Lower lobe of right lung (tissue), 2 donors: Measurements from ENCODE around the gene DEAF1. TPM values are rescaled to one million over a fixed set of nuclear protein-coding genes. Genes with fewer than 3 reads are reported as not detected.

ENCODE experiments used
- ATAC-seq, 2 donors: fragments of 200-7000 bp; cut with Tn5 transposase; one replicate each; pipeline ENCODE4 v1.9.1; 2020 to 2022; ENCODE audit warnings: mild to moderate bottlenecking in 2 of 2, moderate library complexity in 2 of 2
- DNase-seq: peaks from one replicate; pipeline ENCODE4 v3.0.0-alpha.2; 2020
- H3K27ac ChIP-seq: fragments of 200-600 bp; one replicate; pipeline ENCODE4 v1.8.0; 2022
- H3K27me3 ChIP-seq: fragments of 200-600 bp; one replicate; pipeline ENCODE4 v1.8.0; 2022; ENCODE audit warnings: low read depth
- H3K36me3 ChIP-seq: fragments of 200-600 bp; one replicate; pipeline ENCODE4 v1.8.0; 2022; ENCODE audit warnings: mild to moderate bottlenecking
- H3K4me1 ChIP-seq: fragments of 200-600 bp; one replicate; pipeline ENCODE4 v1.8.0; 2022
- H3K4me3 ChIP-seq: fragments of 200-600 bp; one replicate; pipeline ENCODE4 v1.8.0; 2022; ENCODE audit warnings: mild to moderate bottlenecking
- H3K9me3 ChIP-seq: fragments of 200-600 bp; one replicate; pipeline ENCODE4 v1.8.0; 2022
- intact Hi-C: fragments of 100-400 bp; cut with DNase I; formaldehyde crosslinking; loops from one replicate; pipeline ENCODE4 v1.11.0; 2022
- total RNA-seq: library from RNA; stranded (reverse); fragmentation: NEBNext Ultra II Directional; extraction: Animal tissue kit (Norgen Biotek cat#: 25700); gene quantifications from one replicate; pipeline ENCODE4 v1.2.1, GENCODE V29; 2021
- TF ChIP-seq, protein P1 (sequence below): fragments of 200-600 bp; IDR thresholded peaks from one replicate; pipeline ENCODE4 v1.8.0; 2022; ENCODE audit warnings: antibody characterized with exemption, mild to moderate bottlenecking
- donor health status: DM: no; HTN: yes; CAD: no; lungs with severe emphysema.

The DEAF1 gene
- total RNA-seq, 1 donor from 2014 or later = 32.0 TPM

DNA sequence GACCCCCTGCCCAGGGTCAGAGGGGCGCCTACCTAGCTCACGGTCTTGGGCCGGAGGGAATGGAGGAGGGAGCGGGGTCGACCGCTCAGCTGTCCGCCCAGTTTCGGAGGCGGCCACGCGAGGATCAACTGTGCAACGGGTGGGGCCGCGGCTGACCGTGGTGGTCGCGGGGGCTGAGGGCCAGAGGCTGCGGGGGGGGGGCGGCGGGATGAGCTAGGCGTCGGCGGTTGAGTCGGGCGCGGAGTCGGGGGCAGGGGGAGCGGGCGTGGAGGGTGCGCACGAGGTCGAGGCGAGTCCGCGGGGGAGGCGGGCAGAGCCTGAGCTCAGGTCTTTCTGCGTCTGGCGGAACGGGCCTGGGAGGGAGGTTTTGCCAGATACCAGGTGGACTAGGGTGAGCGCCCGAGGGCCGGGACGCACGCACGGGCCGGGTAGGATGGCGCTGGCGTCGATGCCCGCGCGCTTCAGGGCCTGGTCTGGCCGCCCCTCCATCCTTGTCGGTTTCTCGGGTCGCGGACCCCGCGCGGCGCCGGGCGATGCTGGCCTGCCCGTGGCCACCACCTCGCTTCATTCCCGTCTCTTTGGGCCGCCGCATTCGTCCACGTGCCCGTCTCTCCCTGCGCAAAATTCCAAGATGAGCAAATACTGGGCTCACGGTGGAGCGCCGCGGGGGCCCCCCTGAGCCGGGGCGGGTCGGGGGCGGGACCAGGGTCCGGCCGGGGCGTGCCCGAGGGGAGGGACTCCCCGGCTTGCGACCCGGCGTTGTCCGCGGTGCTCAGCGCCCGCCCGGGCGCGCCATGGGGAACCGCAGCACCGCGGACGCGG lies 58.3 kb downstream of the DEAF1 start, which contains the start of gene DRD4:
DRD4 (plus strand) TSS at position 759 of the 822 bp plus-strand sequence; CDS start at position 795, 36 bp downstream.
- H3K27ac ChIP-seq = no peak within 1 kb of the TSS
- peak within 1 kb of the TSS; percentile 22 for H3K4me3 ChIP-seq
- peaks cover 32% of the 10 kb centered on the region for H3K27me3 ChIP-seq
- ATAC-seq = peak; percentile 66 to 68
- H3K9me3 ChIP-seq = no peaks in the 10 kb centered on the region
- intact Hi-C loops = no loop called here
- H3K4me1 ChIP-seq = peaks cover 16% of the 10 kb centered on the region
- TF ChIP-seq, protein P1, sequence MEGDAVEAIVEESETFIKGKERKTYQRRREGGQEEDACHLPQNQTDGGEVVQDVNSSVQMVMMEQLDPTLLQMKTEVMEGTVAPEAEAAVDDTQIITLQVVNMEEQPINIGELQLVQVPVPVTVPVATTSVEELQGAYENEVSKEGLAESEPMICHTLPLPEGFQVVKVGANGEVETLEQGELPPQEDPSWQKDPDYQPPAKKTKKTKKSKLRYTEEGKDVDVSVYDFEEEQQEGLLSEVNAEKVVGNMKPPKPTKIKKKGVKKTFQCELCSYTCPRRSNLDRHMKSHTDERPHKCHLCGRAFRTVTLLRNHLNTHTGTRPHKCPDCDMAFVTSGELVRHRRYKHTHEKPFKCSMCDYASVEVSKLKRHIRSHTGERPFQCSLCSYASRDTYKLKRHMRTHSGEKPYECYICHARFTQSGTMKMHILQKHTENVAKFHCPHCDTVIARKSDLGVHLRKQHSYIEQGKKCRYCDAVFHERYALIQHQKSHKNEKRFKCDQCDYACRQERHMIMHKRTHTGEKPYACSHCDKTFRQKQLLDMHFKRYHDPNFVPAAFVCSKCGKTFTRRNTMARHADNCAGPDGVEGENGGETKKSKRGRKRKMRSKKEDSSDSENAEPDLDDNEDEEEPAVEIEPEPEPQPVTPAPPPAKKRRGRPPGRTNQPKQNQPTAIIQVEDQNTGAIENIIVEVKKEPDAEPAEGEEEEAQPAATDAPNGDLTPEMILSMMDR = no peak
- DNase-seq = no peak
- peaks cover 4% of the 10 kb centered on the region for H3K36me3 ChIP-seq

DNA sequence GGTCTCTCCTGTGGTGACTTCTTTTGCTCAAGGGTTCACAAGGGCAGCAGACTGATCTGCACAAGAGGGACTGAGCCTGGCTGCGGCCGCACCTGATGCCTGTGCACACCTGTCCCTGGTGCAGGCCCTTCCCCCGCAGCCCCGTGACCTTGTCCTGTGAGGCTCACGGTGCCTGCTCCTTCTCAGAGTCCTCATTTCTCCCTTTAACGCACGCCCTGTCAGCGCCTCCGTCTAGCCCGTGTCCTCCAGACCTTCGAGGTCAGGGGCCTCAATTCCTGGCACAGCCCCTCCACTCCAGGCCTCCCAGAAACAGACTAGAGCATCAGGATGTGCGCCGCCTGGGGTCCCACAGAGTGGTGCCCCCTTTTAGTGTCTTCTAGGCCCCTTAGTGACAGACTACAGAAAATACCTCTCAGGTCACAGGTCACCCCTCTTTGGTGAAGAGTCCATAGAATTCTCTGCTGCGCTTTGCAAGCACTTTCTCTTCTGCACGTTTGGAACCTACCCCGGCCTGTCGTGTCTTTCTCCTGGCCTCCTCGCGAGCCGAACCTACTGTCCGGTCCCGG lies 59.0 kb downstream of the DEAF1 start:
- intact Hi-C loops = no loop called here
- peaks cover 32% of the 10 kb centered on the region for H3K27me3 ChIP-seq
- no peaks in the 10 kb centered on the region for H3K9me3 ChIP-seq
- H3K4me1 ChIP-seq = peaks cover 16% of the 10 kb centered on the region
- no peak for DNase-seq
- no peak overlapping the region for H3K27ac ChIP-seq
- H3K4me3 ChIP-seq = no peak overlapping the region
- peaks cover under 1% of the 10 kb centered on the region for H3K36me3 ChIP-seq
- TF ChIP-seq, protein P1 = no peak
- ATAC-seq = no peak

DNA sequence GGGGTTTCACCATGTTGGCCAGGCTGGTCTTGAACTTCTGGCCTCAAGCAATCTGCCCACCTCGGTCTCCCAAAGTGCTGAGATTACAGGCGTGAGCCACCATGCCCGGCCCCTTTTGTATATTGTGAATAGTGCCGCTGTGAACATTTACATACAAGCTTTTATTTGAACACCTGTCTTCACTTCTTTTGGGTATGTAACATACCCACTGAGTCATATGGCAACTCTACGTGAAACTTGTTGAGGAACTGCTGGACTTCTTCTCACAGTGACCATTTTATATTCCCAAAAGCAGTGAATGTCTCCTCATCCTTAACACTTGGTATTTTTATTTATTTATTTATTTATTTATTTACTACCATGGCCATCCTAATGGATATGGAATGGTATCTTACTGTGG lies 64.2 kb downstream of the DEAF1 start:
- Histone ChIP-seq H3K4me3 (no peak overlapping the region), H3K9me3 (no peaks in the 10 kb centered on the region), H3K36me3 (no peaks in the 10 kb centered on the region), H3K27ac (no peak overlapping the region), H3K4me1 (no peaks in the 10 kb centered on the region), H3K27me3 (peaks cover 9% of the 10 kb centered on the region)
- ATAC-seq (no peak), DNase-seq (no peak)
- TF ChIP-seq, protein P1 = no peak
- intact Hi-C loops = no loop called here

DNA sequence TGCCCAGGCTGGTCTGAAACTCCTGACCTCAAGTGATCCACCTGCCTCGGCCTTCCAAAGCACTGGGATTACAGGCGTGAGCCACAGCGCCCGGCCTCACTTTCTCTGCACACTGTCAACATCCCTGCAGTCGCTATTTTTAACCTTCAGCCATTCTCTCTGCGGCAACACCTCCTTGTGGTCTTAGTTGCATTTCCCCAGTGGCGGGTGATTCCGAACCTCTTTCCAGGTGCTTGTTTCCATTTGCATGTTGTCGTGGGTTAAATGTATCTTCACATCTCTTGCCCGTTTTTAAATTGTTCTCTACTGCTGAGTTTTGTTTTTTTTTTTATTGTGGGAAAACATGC lies 65.8 kb downstream of the DEAF1 start:
- DNase-seq = no peak
- peaks cover 22% of the 10 kb centered on the region for H3K27me3 ChIP-seq
- TF ChIP-seq, protein P1 = no peak
- no peaks in the 10 kb centered on the region for H3K4me1 ChIP-seq
- H3K9me3 ChIP-seq = no peaks in the 10 kb centered on the region
- intact Hi-C loops = no loop called here
- H3K36me3 ChIP-seq = no peaks in the 10 kb centered on the region
- no peak for ATAC-seq
- H3K4me3 ChIP-seq = no peak overlapping the region
- H3K27ac ChIP-seq = no peak overlapping the region

DNA sequence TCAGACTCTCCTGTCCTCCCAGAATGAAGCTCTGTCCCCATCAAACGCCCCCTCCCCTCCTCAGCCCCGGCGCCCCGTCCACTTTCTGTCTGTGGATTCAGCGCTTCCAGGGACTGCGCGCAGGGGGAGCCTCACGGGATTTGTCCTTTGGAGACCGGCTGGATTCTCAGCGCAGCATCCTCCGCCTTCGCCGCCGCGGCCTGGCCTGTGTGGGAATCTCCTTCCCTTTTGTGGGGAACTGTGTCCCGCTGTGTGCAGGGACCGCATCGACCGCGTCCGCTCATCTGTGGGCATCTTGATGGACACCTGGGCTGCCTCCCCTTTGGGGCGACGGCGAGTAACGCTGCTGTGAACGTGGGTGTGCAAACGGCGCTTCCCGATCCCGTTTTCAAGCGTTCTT lies 67.0 kb downstream of the DEAF1 start:
- H3K36me3 ChIP-seq = no peaks in the 10 kb centered on the region
- ATAC-seq = no peak
- no peaks in the 10 kb centered on the region for H3K4me1 ChIP-seq
- no peak overlapping the region for H3K27ac ChIP-seq
- intact Hi-C loops = no loop called here
- DNase-seq = peak; percentile 42
- peaks cover 22% of the 10 kb centered on the region for H3K27me3 ChIP-seq
- TF ChIP-seq, protein P1 = no peak
- no peak overlapping the region for H3K4me3 ChIP-seq
- no peaks in the 10 kb centered on the region for H3K9me3 ChIP-seq
